Progenitor cell of endocrine pancreas (in vitro differentiated cells): ENCODE measurements around the gene SERPINB5. TPM values are rescaled to one million over a fixed set of nuclear protein-coding genes. Genes with fewer than 3 reads are reported as not detected.
A peak's percentile ranks its signal among the peaks of the same experiment; 100 is the strongest.

Source experiments
- DNase-seq: peaks from one replicate; pipeline ENCODE4 v3.0.0; 2021; ENCODE audit warnings: low spot score; ENCODE audit not compliant: unreplicated experiment
- H3K27ac Mint-ChIP-seq: 2 replicates; pipeline ENCODE4 v1.8.0; 2021; ENCODE audit warnings: mild to moderate bottlenecking, moderate library complexity, mixed read lengths
- H3K27me3 Mint-ChIP-seq: 2 replicates; pipeline ENCODE4 v1.8.0; 2021; ENCODE audit warnings: mixed read lengths
- H3K36me3 Mint-ChIP-seq: 2 replicates; pipeline ENCODE4 v1.8.0; 2022; ENCODE audit warnings: mixed read lengths; ENCODE audit not compliant: insufficient read depth
- H3K4me1 Mint-ChIP-seq: 2 replicates; pipeline ENCODE4 v1.8.0; 2021; ENCODE audit warnings: low read depth, mixed read lengths
- H3K4me3 Mint-ChIP-seq: 2 replicates; pipeline ENCODE4 v1.8.0; 2021; ENCODE audit warnings: low read depth, mild to moderate bottlenecking, moderate library complexity, mixed read lengths
- H3K9me3 Mint-ChIP-seq: 2 replicates; pipeline ENCODE4 v1.8.0; 2021; ENCODE audit warnings: low read depth, mixed read lengths
- CTCF ChIP-seq: fragments of 200-600 bp; sonication (generic); IDR thresholded peaks from one replicate; pipeline ENCODE4 v1.5.0; 2021; ENCODE audit warnings: antibody characterized with exemption, mild to moderate bottlenecking; ENCODE audit not compliant: unreplicated experiment
- total RNA-seq: library from RNA; stranded (reverse); gene quantifications from 2 replicates; pipeline ENCODE4 v1.2.1, GENCODE V29; 2021

The SERPINB5 gene
- total RNA-seq, 1 donor from 2014 or later: 0.22 TPM

- H3K27ac Mint-ChIP-seq: no peak overlapping the region
- H3K4me3 Mint-ChIP-seq: no peak overlapping the region
- TF ChIP-seq CTCF: no peak
- no peaks in the 10 kb centered on the region for H3K36me3 Mint-ChIP-seq
- no peaks in the 10 kb centered on the region for H3K4me1 Mint-ChIP-seq
- H3K9me3 Mint-ChIP-seq: no peaks in the 10 kb centered on the region
- no peaks in the 10 kb centered on the region for H3K27me3 Mint-ChIP-seq
- DNase-seq: no peak
Measured at GRCh38 chr18:63506336-63506646, 29.5 kb downstream of the SERPINB5 start.

GRCh38 chr18:63508596-63508995 is 31.8 kb downstream of the SERPINB5 start:
- Mint-ChIP-seq H3K36me3 (no peaks in the 10 kb centered on the region), H3K4me3 (no peak overlapping the region), H3K4me1 (no peaks in the 10 kb centered on the region), H3K9me3 (no peaks in the 10 kb centered on the region), H3K27me3 (peaks cover 4% of the 10 kb centered on the region), H3K27ac (no peak overlapping the region)
- TF ChIP-seq CTCF: no peak
- DNase-seq: no peak

GRCh38 chr18:63511285-63511684 is 34.5 kb downstream of the SERPINB5 start:
- DNase-seq: peak; percentile 16
- Mint-ChIP-seq H3K4me3 (no peak overlapping the region), H3K4me1 (peaks cover 6% of the 10 kb centered on the region), H3K27me3 (peaks cover 7% of the 10 kb centered on the region), H3K27ac (no peak overlapping the region), H3K9me3 (no peaks in the 10 kb centered on the region), H3K36me3 (no peaks in the 10 kb centered on the region)
- peak; percentile 63 for TF ChIP-seq CTCF

- H3K4me1 Mint-ChIP-seq: peaks cover 9% of the 10 kb centered on the region
Measured at GRCh38 chr18:63514326-63514725, 37.6 kb downstream of the SERPINB5 start.

GRCh38 chr18:63514888-63515678 is 38.3 kb downstream of the SERPINB5 start:
- peaks cover 9% of the 10 kb centered on the region for H3K4me1 Mint-ChIP-seq
- DNase-seq: no peak
- H3K4me3 Mint-ChIP-seq: no peak overlapping the region
- H3K27ac Mint-ChIP-seq: no peak overlapping the region
- H3K9me3 Mint-ChIP-seq: no peaks in the 10 kb centered on the region
- peak; percentile 55 for TF ChIP-seq CTCF
- peaks cover 7% of the 10 kb centered on the region for H3K27me3 Mint-ChIP-seq
- H3K36me3 Mint-ChIP-seq: no peaks in the 10 kb centered on the region

More at GRCh38 chr18:63514326-63514725, 37.6 kb downstream of the SERPINB5 start:
- Mint-ChIP-seq H3K27me3 (peaks cover 7% of the 10 kb centered on the region), H3K27ac (no peak overlapping the region), H3K36me3 (no peaks in the 10 kb centered on the region), H3K9me3 (no peaks in the 10 kb centered on the region), H3K4me3 (no peak overlapping the region)
- no peak for TF ChIP-seq CTCF
- DNase-seq: no peak
